ENCODE measurements around the gene MICAL2.

MICAL2 gene

GRCh38 chr11:12077535-12078280 is 32.7 kb upstream of the MICAL2 start:
- TF ChIP-seq, protein P1, sequence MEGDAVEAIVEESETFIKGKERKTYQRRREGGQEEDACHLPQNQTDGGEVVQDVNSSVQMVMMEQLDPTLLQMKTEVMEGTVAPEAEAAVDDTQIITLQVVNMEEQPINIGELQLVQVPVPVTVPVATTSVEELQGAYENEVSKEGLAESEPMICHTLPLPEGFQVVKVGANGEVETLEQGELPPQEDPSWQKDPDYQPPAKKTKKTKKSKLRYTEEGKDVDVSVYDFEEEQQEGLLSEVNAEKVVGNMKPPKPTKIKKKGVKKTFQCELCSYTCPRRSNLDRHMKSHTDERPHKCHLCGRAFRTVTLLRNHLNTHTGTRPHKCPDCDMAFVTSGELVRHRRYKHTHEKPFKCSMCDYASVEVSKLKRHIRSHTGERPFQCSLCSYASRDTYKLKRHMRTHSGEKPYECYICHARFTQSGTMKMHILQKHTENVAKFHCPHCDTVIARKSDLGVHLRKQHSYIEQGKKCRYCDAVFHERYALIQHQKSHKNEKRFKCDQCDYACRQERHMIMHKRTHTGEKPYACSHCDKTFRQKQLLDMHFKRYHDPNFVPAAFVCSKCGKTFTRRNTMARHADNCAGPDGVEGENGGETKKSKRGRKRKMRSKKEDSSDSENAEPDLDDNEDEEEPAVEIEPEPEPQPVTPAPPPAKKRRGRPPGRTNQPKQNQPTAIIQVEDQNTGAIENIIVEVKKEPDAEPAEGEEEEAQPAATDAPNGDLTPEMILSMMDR (IDR thresholded peaks at IDR 0.05; ENCODE audit: extremely low read depth, insufficient read depth, missing control alignments) = no peak
- DNase-seq (ENCODE audit: low spot score) = no peak
- in situ Hi-C loops (cut with MboI; ENCODE audit: low pct_unique_long_range_greater_than_20kb, low sequenced_read_pairs, unreplicated experiment) = no loop called here

DNA sequence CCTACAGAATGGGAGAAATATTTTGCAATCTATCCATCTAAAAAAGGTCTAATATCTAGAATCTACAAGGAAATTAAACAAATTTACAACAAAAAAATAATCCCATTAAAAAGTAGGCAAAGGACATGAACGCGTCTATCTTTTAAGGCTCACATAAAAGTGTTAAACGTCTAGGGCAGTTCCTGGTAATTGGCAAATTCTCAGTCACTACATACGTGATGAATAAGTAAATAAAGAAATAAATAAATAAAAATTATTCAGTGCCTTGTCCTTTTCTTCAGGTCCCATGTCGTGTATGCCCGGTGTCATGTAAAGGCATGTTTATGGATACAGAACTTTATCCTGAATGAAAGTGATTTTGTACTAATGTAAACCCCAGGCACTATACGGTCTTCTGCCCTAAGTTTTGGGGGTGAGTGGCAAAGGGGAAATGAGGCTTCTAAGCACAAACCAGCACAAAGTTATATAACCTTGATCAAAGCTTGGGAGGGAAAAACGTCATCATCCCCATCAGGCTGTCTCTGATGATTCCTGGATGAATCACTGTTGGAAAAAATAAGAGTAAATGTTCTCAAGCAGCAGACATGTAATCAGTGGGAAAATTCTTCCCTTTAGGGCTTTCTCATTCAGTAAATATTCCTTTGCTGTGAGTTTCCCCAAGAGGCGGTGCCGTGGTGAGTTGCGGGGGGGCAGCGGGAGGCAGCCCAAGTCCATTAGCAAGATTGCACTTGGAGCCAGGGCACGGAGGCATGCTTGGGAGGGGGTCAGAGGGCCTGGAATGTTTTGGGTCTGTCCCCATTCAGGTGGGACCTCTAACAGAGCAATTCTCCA is 30.4 kb upstream of the MICAL2 start:
- TF ChIP-seq, protein P1 (IDR thresholded peaks at IDR 0.05; ENCODE audit: extremely low read depth, insufficient read depth, missing control alignments) = no peak
- DNase-seq (ENCODE audit: low spot score) = no peak
- in situ Hi-C loops (cut with MboI; ENCODE audit: low pct_unique_long_range_greater_than_20kb, low sequenced_read_pairs, unreplicated experiment) = no loop called here

DNA sequence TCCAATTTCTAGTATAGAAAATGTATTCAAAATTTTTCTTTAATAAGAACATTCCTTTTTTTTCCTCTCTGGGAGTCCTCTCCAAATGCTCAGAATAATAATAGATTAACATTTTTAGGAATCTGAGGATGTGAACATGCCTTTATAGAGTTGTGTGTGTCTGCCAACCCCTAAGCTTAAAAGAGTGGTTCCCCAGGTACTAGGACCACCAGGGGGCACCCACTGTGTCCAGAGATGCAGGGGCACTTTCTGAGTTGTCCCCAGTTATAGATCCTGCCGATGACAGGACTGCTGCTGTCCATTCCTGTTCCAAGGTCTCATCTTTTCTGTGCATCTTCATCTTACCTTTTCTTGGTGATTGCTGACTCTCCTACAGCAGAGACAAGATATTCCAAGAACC is 27.0 kb upstream of the MICAL2 start:
- in situ Hi-C loops (cut with MboI; ENCODE audit: low pct_unique_long_range_greater_than_20kb, low sequenced_read_pairs, unreplicated experiment) = no loop called here
- TF ChIP-seq, protein P1 (IDR thresholded peaks at IDR 0.05; ENCODE audit: extremely low read depth, insufficient read depth, missing control alignments) = peak; percentile 14
- DNase-seq (ENCODE audit: low spot score) = no peak

- no peak for DNase-seq (ENCODE audit: low spot score)
- in situ Hi-C loops (cut with MboI; ENCODE audit: low pct_unique_long_range_greater_than_20kb, low sequenced_read_pairs, unreplicated experiment) = no loop called here
- TF ChIP-seq, protein P1 (IDR thresholded peaks at IDR 0.05; ENCODE audit: extremely low read depth, insufficient read depth, missing control alignments) = no peak
These were observed 26.1 kb upstream of the MICAL2 start for GRCh38 chr11:12084256-12084655.

DNA sequence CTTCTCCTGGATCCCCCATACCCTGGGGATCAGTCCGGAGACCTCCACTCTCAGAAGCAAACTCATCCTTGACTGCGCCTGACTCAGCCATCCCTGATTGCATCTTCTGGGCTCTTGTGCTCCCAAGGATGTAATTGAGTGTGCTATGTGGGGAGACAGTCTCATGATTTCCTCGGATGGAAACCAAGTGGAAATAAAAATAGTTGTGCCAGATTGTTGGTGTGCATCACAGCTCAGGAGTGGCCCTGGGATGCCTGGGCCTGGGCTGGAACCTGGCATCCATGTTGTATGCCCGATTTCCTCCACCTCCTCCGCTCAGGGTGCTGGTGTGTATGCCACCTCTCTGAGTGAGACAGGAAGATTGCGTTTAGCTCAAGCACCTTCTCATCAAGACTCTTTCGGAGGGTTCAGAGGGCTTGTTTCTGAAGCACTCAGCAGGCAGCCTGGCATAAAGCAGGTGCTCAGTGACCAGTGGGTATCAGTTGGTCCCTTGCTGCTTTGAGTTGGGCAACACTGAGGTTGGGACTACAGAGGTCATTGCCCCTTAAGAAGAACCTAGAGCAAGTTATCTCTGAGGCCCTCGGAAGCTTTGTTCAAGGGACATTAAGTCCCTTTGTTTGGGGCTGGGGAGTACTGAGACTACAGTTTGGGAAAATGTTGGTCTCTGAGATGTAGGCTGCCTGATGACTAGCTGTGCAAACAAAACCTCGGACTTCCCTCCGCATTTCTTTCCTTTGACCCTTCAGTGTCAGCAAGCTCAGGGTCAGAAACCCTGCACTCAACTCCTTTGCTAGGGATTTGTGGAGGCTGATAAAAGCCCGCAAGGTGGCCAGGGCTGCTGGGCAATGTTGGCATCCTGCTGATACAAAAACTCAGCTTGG is 24.8 kb upstream of the MICAL2 start:
- in situ Hi-C loops (cut with MboI; ENCODE audit: low pct_unique_long_range_greater_than_20kb, low sequenced_read_pairs, unreplicated experiment) = no loop called here
- no peak for DNase-seq (ENCODE audit: low spot score)

More for the DNA sequence above, 24.8 kb upstream of the MICAL2 start:
- TF ChIP-seq, protein P1 (IDR thresholded peaks at IDR 0.05; ENCODE audit: extremely low read depth, insufficient read depth, missing control alignments) = no peak

Data from GM13977 (cell line).